ENCODE measurements around the gene CLCA2.

GRCh38 chr1:86500714-86501113 is 76.7 kb downstream of the CLCA2 start:
- TF ChIP-seq POLR2A (IDR thresholded peaks at IDR 0.05; ENCODE audit: control extremely low read depth in 1 of 2, low read depth in 2 of 2, low read length in 2 of 2), result no peak
- no peak for TF ChIP-seq TAF1 (IDR thresholded peaks at IDR 0.05; ENCODE audit: low read depth, low read length)
- TF ChIP-seq, protein P1, sequence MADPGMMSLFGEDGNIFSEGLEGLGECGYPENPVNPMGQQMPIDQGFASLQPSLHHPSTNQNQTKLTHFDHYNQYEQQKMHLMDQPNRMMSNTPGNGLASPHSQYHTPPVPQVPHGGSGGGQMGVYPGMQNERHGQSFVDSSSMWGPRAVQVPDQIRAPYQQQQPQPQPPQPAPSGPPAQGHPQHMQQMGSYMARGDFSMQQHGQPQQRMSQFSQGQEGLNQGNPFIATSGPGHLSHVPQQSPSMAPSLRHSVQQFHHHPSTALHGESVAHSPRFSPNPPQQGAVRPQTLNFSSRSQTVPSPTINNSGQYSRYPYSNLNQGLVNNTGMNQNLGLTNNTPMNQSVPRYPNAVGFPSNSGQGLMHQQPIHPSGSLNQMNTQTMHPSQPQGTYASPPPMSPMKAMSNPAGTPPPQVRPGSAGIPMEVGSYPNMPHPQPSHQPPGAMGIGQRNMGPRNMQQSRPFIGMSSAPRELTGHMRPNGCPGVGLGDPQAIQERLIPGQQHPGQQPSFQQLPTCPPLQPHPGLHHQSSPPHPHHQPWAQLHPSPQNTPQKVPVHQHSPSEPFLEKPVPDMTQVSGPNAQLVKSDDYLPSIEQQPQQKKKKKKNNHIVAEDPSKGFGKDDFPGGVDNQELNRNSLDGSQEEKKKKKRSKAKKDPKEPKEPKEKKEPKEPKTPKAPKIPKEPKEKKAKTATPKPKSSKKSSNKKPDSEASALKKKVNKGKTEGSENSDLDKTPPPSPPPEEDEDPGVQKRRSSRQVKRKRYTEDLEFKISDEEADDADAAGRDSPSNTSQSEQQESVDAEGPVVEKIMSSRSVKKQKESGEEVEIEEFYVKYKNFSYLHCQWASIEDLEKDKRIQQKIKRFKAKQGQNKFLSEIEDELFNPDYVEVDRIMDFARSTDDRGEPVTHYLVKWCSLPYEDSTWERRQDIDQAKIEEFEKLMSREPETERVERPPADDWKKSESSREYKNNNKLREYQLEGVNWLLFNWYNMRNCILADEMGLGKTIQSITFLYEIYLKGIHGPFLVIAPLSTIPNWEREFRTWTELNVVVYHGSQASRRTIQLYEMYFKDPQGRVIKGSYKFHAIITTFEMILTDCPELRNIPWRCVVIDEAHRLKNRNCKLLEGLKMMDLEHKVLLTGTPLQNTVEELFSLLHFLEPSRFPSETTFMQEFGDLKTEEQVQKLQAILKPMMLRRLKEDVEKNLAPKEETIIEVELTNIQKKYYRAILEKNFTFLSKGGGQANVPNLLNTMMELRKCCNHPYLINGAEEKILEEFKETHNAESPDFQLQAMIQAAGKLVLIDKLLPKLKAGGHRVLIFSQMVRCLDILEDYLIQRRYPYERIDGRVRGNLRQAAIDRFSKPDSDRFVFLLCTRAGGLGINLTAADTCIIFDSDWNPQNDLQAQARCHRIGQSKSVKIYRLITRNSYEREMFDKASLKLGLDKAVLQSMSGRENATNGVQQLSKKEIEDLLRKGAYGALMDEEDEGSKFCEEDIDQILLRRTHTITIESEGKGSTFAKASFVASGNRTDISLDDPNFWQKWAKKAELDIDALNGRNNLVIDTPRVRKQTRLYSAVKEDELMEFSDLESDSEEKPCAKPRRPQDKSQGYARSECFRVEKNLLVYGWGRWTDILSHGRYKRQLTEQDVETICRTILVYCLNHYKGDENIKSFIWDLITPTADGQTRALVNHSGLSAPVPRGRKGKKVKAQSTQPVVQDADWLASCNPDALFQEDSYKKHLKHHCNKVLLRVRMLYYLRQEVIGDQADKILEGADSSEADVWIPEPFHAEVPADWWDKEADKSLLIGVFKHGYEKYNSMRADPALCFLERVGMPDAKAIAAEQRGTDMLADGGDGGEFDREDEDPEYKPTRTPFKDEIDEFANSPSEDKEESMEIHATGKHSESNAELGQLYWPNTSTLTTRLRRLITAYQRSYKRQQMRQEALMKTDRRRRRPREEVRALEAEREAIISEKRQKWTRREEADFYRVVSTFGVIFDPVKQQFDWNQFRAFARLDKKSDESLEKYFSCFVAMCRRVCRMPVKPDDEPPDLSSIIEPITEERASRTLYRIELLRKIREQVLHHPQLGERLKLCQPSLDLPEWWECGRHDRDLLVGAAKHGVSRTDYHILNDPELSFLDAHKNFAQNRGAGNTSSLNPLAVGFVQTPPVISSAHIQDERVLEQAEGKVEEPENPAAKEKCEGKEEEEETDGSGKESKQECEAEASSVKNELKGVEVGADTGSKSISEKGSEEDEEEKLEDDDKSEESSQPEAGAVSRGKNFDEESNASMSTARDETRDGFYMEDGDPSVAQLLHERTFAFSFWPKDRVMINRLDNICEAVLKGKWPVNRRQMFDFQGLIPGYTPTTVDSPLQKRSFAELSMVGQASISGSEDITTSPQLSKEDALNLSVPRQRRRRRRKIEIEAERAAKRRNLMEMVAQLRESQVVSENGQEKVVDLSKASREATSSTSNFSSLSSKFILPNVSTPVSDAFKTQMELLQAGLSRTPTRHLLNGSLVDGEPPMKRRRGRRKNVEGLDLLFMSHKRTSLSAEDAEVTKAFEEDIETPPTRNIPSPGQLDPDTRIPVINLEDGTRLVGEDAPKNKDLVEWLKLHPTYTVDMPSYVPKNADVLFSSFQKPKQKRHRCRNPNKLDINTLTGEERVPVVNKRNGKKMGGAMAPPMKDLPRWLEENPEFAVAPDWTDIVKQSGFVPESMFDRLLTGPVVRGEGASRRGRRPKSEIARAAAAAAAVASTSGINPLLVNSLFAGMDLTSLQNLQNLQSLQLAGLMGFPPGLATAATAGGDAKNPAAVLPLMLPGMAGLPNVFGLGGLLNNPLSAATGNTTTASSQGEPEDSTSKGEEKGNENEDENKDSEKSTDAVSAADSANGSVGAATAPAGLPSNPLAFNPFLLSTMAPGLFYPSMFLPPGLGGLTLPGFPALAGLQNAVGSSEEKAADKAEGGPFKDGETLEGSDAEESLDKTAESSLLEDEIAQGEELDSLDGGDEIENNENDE (IDR thresholded peaks at IDR 0.05; ENCODE audit: insufficient replicate concordance, low read length), result no peak
- no peak for TF ChIP-seq EGR1 (IDR thresholded peaks at IDR 0.05; ENCODE audit: borderline replicate concordance, low read depth, low read length)
- TF ChIP-seq, protein P2, sequence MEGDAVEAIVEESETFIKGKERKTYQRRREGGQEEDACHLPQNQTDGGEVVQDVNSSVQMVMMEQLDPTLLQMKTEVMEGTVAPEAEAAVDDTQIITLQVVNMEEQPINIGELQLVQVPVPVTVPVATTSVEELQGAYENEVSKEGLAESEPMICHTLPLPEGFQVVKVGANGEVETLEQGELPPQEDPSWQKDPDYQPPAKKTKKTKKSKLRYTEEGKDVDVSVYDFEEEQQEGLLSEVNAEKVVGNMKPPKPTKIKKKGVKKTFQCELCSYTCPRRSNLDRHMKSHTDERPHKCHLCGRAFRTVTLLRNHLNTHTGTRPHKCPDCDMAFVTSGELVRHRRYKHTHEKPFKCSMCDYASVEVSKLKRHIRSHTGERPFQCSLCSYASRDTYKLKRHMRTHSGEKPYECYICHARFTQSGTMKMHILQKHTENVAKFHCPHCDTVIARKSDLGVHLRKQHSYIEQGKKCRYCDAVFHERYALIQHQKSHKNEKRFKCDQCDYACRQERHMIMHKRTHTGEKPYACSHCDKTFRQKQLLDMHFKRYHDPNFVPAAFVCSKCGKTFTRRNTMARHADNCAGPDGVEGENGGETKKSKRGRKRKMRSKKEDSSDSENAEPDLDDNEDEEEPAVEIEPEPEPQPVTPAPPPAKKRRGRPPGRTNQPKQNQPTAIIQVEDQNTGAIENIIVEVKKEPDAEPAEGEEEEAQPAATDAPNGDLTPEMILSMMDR (IDR thresholded peaks at IDR 0.05; ENCODE audit: control extremely low read depth in 1 of 3, insufficient read depth in 1 of 3, low read depth in 1 of 3, low read length in 3 of 3), result no peak
- no peak for TF ChIP-seq EZH2 (IDR thresholded peaks at IDR 0.05; ENCODE audit: low read depth, low read length, severe bottlenecking)
- TF ChIP-seq RBBP5 (IDR thresholded peaks at IDR 0.05; ENCODE audit: borderline replicate concordance, low read depth, low read length), result no peak

Data from H1 (cell line).